22Rv1 (cell line): ENCODE measurements around the gene TMTC2.

Source experiments
- CTCF ChIP-seq: fragments of 450-650 bp; IDR thresholded peaks from 2 replicates; pipeline ENCODE4 v1.5.1; 2017; ENCODE audit warnings: mild to moderate bottlenecking
- ZFX ChIP-seq: fragments of 450-650 bp; IDR thresholded peaks from 2 replicates; pipeline ENCODE4 v1.6.1; 2017; ENCODE audit warnings: antibody characterized with exemption, borderline replicate concordance

DNA sequence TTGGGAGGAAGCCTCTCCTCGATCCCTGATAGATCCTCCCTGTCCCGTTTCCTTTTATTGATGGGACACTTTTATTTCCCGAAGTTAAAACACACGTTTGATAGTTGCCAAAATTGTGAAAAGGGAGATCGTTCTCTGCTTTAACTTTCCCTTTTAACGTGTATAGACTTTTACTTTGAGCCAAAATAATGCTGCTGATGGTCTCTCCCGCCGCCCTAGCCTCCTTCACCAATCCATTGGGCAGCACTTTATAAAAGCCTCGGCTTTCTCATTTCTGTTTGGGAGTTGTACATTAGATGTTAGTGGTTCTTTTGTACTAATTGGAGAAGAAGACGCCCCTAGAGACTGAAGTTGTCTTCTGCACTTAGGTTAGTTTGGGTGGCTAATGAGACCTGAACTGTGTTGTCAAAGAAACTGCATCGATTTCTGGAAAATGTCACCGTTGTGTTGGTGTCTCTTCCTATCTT is 1.4 kb downstream of the TMTC2 start:
- peak; percentile 26 for TF ChIP-seq CTCF
- TF ChIP-seq ZFX: no peak
